ENCODE results near the gene GIMD1. TPM values are rescaled to one million over a fixed set of nuclear protein-coding genes. Genes with fewer than 3 reads are reported as not detected.
"Not testable (repeated sequence)": the region's sequence is repeated elsewhere in the genome, so short reads cannot be mapped to it uniquely, and the experiment has no call there.

The GIMD1 gene
- total RNA-seq, 1 donor from 2014 or later: not detected

- no peak for DNase-seq
- no peaks in the 10 kb centered on the region for H3K4me1 ChIP-seq
- TF ChIP-seq, protein P1, sequence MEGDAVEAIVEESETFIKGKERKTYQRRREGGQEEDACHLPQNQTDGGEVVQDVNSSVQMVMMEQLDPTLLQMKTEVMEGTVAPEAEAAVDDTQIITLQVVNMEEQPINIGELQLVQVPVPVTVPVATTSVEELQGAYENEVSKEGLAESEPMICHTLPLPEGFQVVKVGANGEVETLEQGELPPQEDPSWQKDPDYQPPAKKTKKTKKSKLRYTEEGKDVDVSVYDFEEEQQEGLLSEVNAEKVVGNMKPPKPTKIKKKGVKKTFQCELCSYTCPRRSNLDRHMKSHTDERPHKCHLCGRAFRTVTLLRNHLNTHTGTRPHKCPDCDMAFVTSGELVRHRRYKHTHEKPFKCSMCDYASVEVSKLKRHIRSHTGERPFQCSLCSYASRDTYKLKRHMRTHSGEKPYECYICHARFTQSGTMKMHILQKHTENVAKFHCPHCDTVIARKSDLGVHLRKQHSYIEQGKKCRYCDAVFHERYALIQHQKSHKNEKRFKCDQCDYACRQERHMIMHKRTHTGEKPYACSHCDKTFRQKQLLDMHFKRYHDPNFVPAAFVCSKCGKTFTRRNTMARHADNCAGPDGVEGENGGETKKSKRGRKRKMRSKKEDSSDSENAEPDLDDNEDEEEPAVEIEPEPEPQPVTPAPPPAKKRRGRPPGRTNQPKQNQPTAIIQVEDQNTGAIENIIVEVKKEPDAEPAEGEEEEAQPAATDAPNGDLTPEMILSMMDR (IDR thresholded peaks at IDR 0.05; ENCODE audit: borderline replicate concordance): no peak
Observed at GRCh38 chr4:106334741-106335470, 33.7 kb downstream of the GIMD1 start.

DNA sequence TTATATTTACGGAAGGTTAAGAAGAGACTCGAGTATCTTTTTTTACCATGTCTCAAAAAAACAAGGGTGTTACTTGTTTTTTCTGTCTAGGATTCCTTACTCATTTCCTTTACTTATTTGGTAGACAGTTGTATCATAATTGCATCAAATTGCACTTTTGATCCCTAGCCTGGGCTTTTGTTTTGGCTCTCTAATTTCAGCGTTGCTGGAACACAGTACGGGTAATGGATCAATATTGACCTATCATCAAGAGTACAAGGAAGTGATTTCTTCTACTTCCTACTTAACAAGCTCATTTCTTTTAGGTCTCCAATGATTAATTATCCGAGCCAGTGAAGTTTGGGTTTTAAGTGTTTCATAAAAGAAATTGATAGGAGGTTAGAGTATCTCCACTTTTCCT, 35.4 kb downstream of the GIMD1 start:
- no peak overlapping the region for H3K4me3 ChIP-seq
- H3K9me3 ChIP-seq (replicated peaks): peaks cover 10% of the 10 kb centered on the region
- no peaks in the 10 kb centered on the region for H3K27me3 ChIP-seq (ENCODE audit: low read depth)
- H3K36me3 ChIP-seq: peaks cover 96% of the 10 kb centered on the region
- no peak overlapping the region for H3K27ac ChIP-seq (replicated peaks)
- peaks cover 4% of the 10 kb centered on the region for H3K4me1 ChIP-seq
- intact Hi-C loops (cut with micrococcal nuclease): no loop called here
- TF ChIP-seq, protein P1 (IDR thresholded peaks at IDR 0.05; ENCODE audit: borderline replicate concordance): no peak
- no peak for DNase-seq

More at GRCh38 chr4:106334741-106335470, 33.7 kb downstream of the GIMD1 start:
- H3K36me3 ChIP-seq: peaks cover 94% of the 10 kb centered on the region
- peaks cover 13% of the 10 kb centered on the region for H3K9me3 ChIP-seq (replicated peaks)
- intact Hi-C loops (cut with micrococcal nuclease): no loop called here
- H3K4me3 ChIP-seq: no peak overlapping the region
- H3K27me3 ChIP-seq (ENCODE audit: low read depth): no peaks in the 10 kb centered on the region
- H3K27ac ChIP-seq (replicated peaks): no peak overlapping the region

- H3K27ac ChIP-seq (replicated peaks): no peak overlapping the region
- TF ChIP-seq, protein P1 (IDR thresholded peaks at IDR 0.05; ENCODE audit: borderline replicate concordance): peak; percentile 70
Observed at GRCh38 chr4:106329041-106329618, 39.4 kb downstream of the GIMD1 start.

GRCh38 chr4:106325800-106326199, 42.8 kb downstream of the GIMD1 start:
- intact Hi-C loops (cut with micrococcal nuclease): no loop called here
- peaks cover 53% of the 10 kb centered on the region for H3K36me3 ChIP-seq
- no peaks in the 10 kb centered on the region for H3K9me3 ChIP-seq (replicated peaks)
- H3K4me3 ChIP-seq: no peak overlapping the region
- TF ChIP-seq, protein P1 (IDR thresholded peaks at IDR 0.05; ENCODE audit: borderline replicate concordance): no peak
- no peaks in the 10 kb centered on the region for H3K27me3 ChIP-seq (ENCODE audit: low read depth)
- peaks cover 26% of the 10 kb centered on the region for H3K4me1 ChIP-seq
- no peak for DNase-seq
- no peak overlapping the region for H3K27ac ChIP-seq (replicated peaks)

More at GRCh38 chr4:106329041-106329618, 39.4 kb downstream of the GIMD1 start:
- DNase-seq: no peak
- Histone ChIP-seq H3K9me3 (replicated peaks) (no peaks in the 10 kb centered on the region), H3K36me3 (peaks cover 80% of the 10 kb centered on the region), H3K4me3 (no peak overlapping the region), H3K27me3 (ENCODE audit: low read depth) (no peaks in the 10 kb centered on the region), H3K4me1 (peaks cover 16% of the 10 kb centered on the region)
- intact Hi-C loops (cut with micrococcal nuclease): no loop called here

DNA sequence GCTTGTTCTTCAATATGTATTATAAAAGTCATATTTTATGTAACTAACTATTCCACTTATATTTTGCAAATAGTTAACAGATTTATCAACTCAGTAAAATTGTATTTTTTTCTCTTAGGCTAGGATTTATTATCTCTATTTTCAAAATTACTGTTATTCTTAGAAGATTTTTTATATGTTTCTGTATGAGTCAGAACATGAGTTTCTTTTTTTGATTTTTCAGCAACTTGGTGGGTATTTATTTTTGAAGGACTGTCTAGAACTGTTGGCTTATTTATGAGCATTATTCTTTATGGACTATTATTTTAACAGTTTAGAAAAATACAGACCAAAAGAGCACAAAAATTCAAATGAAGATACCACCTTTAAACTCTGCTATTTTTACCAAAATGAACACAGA, 45.5 kb downstream of the GIMD1 start:
- DNase-seq: no peak
- TF ChIP-seq, protein P1 (IDR thresholded peaks at IDR 0.05; ENCODE audit: borderline replicate concordance): no peak
- intact Hi-C loops (cut with micrococcal nuclease): no loop called here
- Histone ChIP-seq H3K9me3 (replicated peaks) (no peaks in the 10 kb centered on the region), H3K36me3 (peaks cover 32% of the 10 kb centered on the region), H3K27ac (replicated peaks) (no peak overlapping the region), H3K4me3 (no peak overlapping the region), H3K4me1 (peaks cover 34% of the 10 kb centered on the region), H3K27me3 (ENCODE audit: low read depth) (no peaks in the 10 kb centered on the region)

DNA sequence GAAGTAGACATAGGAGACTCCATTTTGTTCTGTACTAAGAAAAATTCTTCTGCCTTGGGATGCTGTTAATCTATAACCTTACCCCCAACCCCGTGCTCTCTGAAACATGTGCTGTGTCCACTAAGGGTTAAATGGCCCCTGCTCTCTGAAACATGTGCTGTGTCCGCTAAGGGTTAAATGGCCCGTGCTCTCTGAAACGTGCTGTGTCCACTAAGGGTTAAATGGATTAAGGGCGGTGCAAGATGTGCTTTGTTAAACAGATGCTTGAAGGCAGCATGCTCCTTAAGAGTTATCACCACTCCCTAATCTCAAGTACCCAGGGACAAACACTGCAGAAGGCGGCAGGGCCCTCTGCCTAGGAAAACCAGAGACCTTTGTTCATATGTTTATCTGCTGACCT, 46.8 kb downstream of the GIMD1 start:
- Histone ChIP-seq H3K36me3 (peaks cover 19% of the 10 kb centered on the region), H3K4me1 (peaks cover 47% of the 10 kb centered on the region)
- DNase-seq; H3K27me3 ChIP-seq (ENCODE audit: low read depth); intact Hi-C loops (cut with micrococcal nuclease); H3K9me3 ChIP-seq (replicated peaks); H3K4me3 ChIP-seq; H3K27ac ChIP-seq (replicated peaks): not testable (repeated sequence)

- Histone ChIP-seq H3K36me3 (peaks cover 12% of the 10 kb centered on the region), H3K4me1 (peaks cover 50% of the 10 kb centered on the region)
- DNase-seq; H3K4me3 ChIP-seq; H3K27ac ChIP-seq (replicated peaks); H3K27me3 ChIP-seq (ENCODE audit: low read depth); intact Hi-C loops (cut with micrococcal nuclease); H3K9me3 ChIP-seq (replicated peaks): not testable (repeated sequence)
Observed at GRCh38 chr4:106321168-106321567, 47.4 kb downstream of the GIMD1 start.
